Thymus (tissue), 14 donors: ENCODE data around the gene GOLGA6C. TPM values are rescaled to one million over a fixed set of nuclear protein-coding genes. Genes with fewer than 3 reads are reported as not detected.
"Not testable (repeated sequence)": the region's sequence is repeated elsewhere in the genome, so short reads cannot be mapped to it uniquely, and the experiment has no call there.

Experiments
- DNase-seq, 9 donors: peaks; one replicate each; pipeline ENCODE4 v3.0.0-alpha.2; 2013; ENCODE audit warnings: low spot score in 9 of 9, low read depth in 6 of 9, missing footprints in 1 of 9
- H3K27ac ChIP-seq, 2 donors: one replicate each; pipeline ENCODE4 v1.5.1; 2013; ENCODE audit warnings: control low read depth in 1 of 2, low read depth in 1 of 2, low read length in 1 of 2, mild to moderate bottlenecking in 1 of 2, moderate library complexity in 1 of 2
- H3K27me3 ChIP-seq, 2 donors: one replicate each; pipeline ENCODE4 v1.5.1; 2013; ENCODE audit warnings: low read length in 1 of 2; ENCODE audit not compliant: control insufficient read depth in 2 of 2, insufficient read depth in 1 of 2
- H3K36me3 ChIP-seq, 2 donors: one replicate each; pipeline ENCODE4 v1.5.1; 2013; ENCODE audit warnings: low read length in 1 of 2, mild to moderate bottlenecking in 1 of 2, moderate library complexity in 1 of 2; ENCODE audit not compliant: control insufficient read depth in 2 of 2, insufficient read depth in 2 of 2
- H3K4me1 ChIP-seq, 2 donors: one replicate each; pipeline ENCODE4 v1.5.1; 2013; ENCODE audit warnings: low read length in 2 of 2; ENCODE audit not compliant: control insufficient read depth in 2 of 2, insufficient read depth in 2 of 2
- H3K4me3 ChIP-seq, 2 donors: one replicate each; pipeline ENCODE4 v1.5.1; 2013; ENCODE audit warnings: low read length in 2 of 2, control low read depth in 1 of 2, mild to moderate bottlenecking in 1 of 2
- H3K9me3 ChIP-seq, 2 donors: one replicate each; pipeline ENCODE4 v1.5.1; 2013; ENCODE audit warnings: low read length in 1 of 2, mild to moderate bottlenecking in 1 of 2; ENCODE audit not compliant: control insufficient read depth in 2 of 2, insufficient read depth in 1 of 2
- WGBS: extraction: QIAGEN DNeasy Blood & Tissue Kit; methylation state at CpG from one replicate; pipeline ENCODE4 v1.1.7; 2013; 5-methylcytosine and 5-hydroxymethylcytosine counted together
- long read RNA-seq, 10 donors: transcript quantifications; one replicate each; lab custom pipeline, GENCODE V29; 2026
- polyA plus RNA-seq: library from polyadenylated mRNA; stranded (reverse); fragments of 200-250 nt; gene quantifications from one replicate; pipeline ENCODE4 v1.2.3, GENCODE V29; 2013
- total RNA-seq: library from RNA; stranded (reverse); fragments of 120-200 nt; gene quantifications from one replicate; pipeline ENCODE4 v1.2.4, GENCODE V29; 2013
- donor health status: healthy.

Gene GOLGA6C, protein sequence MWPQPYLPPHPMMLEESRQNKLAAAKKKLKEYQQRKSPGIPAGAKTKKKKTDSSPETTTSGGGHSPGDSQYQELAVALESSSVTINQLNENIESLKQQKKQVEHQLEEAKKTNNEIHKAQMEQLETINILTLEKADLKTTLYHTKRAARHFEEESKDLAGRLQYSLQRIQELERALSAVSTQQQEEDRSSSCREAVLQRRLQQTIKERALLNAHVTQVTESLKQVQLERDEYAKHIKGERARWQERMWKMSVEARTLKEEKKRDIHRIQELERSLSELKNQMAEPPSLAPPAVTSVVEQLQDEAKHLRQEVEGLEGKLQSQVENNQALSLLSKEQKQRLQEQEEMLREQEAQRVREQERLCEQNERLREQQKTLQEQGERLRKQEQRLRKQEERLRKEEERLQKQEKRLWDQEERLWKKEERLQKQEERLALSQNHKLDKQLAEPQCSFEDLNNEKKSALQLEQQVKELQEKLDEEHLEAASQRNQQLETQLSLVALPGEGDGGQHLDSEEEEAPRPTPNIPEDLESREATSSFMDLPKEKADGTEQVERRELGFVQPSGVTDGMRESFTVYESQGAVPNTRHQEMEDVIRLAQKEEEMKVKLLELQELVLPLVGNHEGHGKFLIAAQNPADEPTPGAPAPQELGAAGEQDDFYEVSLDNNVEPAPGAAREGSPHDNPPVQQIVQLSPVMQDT
- total RNA-seq, result 0.05 TPM
- 0.05 TPM for polyA plus RNA-seq
- long read RNA-seq, donor 1, result 0 reads
- long read RNA-seq, donor 2, result 0 reads
- long read RNA-seq, donor 3, result 0 reads
- long read RNA-seq, donor 4, result 0 reads
- long read RNA-seq, donor 5, result 0 reads
- long read RNA-seq, donor 6, result 0 reads
- long read RNA-seq, donor 7, result 0 reads
- long read RNA-seq, donor 8, result 0 reads
- long read RNA-seq, donor 9, result 0 reads
- long read RNA-seq, donor 10, result 0 reads

DNA sequence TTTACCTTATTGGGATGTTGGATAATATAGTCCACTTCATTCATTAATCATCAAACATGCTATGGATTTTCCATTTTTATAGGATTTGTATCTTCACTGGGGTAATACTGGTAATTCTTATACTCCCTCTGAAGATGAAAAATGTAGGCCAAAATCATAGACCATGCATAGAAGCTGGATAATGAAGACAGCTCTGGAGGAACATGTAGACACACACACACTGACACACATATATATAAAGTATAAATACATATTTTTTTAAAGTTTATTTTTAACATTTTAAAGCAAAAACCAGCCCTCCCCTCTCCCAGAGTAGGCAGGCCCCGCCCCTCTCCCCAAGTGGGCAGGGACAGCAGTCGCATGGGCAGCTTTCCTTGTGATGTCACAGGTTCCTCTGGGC is at the start of gene GOLGA6C:
Gene GOLGA6C (plus strand): TSS at position 301 of the 400 bp plus-strand sequence. CDS start 265 bp downstream, outside the sequence.
- not testable (repeated sequence) for H3K4me1 ChIP-seq, H3K9me3 ChIP-seq, H3K4me3 ChIP-seq, H3K27me3 ChIP-seq, H3K36me3 ChIP-seq, H3K27ac ChIP-seq, DNase-seq
- WGBS, result no CpG with 5 or more reads among the region's 2 CpGs

DNA sequence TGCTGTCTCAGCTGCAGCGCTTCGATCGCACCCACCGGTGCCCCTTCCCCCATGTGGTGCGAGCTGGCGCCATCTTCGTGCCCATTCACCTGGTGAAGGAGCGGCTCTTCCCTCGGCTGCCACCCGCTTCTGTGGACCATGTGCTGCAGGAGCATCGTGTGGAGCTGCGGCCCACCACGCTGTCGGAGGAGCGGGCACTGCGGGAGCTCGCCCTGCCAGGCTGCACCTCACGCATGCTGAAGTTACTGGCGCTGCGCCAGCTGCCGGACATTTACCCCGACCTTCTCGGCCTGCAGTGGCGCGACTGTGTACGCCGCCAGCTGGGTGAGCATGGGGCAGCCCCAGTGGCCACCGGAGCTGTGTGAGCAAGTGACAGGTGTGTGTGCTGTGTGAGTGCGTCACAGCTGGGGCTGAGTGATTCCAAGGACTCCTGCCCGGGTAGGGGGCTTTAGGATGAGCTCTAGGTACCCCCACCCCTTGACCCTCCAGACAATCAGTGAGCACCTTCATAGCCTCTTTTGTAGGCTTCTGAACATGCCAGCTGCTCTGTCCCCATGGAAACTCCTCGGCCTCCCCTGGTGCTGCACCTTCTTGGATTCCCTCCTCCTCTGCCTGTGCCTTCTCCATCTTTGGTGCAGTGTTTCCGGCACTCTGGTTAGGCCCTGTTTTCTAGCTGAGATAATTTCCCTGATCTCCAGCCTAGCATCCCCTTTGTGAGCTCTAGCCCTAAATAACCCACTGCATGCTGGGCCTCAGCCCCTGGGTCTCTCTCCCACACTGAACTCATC is 49.4 kb upstream of the GOLGA6C start:
- no peak overlapping the region for H3K4me3 ChIP-seq
- DNase-seq, result no peak
- H3K27ac ChIP-seq, result no peak overlapping the region
- H3K36me3 ChIP-seq, result peaks cover 67 to 77% of the 10 kb centered on the region in 2 donors
- H3K9me3 ChIP-seq, result peaks cover 0 to 3% of the 10 kb centered on the region in 2 donors
- WGBS, result 96% methylated on average over 32 of the region's 32 CpGs
- H3K4me1 ChIP-seq, result peaks cover 7 to 21% of the 10 kb centered on the region in 2 donors
- no peaks in the 10 kb centered on the region for H3K27me3 ChIP-seq

DNA sequence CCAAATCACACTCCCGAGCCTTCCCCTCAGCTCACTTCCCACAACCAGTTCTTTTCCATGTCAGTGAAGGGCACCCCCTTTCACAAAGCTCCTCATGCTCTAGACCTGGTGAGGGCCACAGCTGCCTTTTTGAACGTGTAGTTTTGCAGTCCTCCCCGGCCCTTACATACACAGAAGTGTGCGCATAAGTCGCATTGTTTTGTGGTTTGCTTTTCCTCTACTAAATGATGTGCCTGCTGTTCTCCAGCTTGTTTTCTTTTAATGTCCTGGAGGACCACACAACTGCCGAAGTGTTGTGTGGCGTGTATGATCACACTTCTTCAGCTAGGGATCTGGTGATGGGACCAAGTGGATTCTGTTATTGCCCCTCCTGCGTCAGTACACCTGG is 48.9 kb upstream of the GOLGA6C start:
- peaks cover 4 to 15% of the 10 kb centered on the region in 2 donors for H3K4me1 ChIP-seq
- WGBS, result 46% methylated on average over 8 of the region's 8 CpGs

DNA sequence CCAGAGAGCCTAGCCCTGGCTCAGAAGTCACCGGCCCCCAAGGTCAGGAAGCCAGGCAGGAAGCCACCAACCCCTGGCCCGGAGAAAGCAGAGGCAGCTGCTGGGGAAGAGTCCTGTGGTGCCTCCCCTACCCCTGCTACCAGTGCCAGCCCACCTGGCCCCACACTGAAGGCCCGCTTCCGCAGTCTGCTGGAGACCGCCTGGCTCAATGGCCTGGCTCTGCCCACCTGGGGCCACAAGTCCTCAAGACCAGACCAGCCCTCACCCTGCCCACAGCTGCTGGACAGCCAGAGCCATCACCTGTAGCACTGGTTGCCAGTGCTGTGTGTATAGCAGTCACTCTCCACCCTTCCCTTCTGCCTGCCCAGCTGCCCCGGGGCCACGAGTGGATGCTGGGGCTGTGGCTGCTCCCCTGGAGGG is 47.3 kb upstream of the GOLGA6C start:
- H3K27ac ChIP-seq, result no peak overlapping the region
- H3K4me1 ChIP-seq, result peaks cover 0 to 10% of the 10 kb centered on the region in 2 donors
- H3K27me3 ChIP-seq, result no peaks in the 10 kb centered on the region
- H3K9me3 ChIP-seq, result peaks cover 0 to 3% of the 10 kb centered on the region in 2 donors
- H3K36me3 ChIP-seq, result peaks cover 66 to 77% of the 10 kb centered on the region in 2 donors
- 46% methylated on average over 7 of the region's 7 CpGs for WGBS
- H3K4me3 ChIP-seq, result no peak overlapping the region
- DNase-seq, result no peak

More for the DNA sequence above, 48.9 kb upstream of the GOLGA6C start:
- Histone ChIP-seq H3K27me3 (no peaks in the 10 kb centered on the region), H3K36me3 (peaks cover 67 to 79% of the 10 kb centered on the region in 2 donors), H3K27ac (no peak overlapping the region), H3K9me3 (peaks cover 0 to 3% of the 10 kb centered on the region in 2 donors), H3K4me3 (no peak overlapping the region)
- DNase-seq, result no peak

DNA sequence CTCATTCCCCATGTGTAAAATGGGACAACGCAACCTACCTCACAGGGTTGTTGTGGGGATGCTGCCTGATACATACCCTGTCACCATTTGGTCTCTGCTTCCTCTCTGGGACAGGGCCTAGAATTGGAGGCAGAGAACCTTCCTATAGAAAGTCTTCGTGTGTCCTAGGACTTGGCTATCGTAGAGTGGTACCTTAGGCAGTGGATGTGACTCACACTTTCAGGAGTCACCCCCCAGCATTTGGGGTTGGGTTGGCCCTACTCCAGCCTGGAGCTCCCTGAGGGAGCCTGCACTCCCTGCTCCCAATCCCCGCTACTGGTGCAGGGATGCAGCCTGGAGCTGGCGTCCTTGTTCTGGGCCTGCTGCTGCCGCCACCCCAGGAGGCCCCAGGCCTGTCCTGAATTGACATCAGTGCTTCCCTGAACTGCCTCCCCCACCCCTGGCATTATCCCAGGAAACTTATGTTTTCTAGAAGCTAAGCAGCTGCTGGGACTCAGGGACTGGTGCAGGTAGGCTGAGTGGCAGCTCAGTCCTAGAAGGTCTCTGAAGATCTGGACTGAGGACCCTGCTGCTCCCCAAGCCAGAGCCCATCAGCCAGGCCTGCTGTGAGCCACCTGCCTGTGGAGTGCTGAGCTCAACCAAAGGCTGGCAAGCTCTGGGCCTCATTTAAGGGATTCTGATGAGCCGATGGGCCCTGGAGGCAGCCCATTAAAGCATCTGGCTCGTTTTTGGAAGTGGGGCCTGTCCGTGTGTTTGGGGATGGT is 46.5 kb upstream of the GOLGA6C start:
- 94% methylated on average over 9 of the region's 9 CpGs for WGBS
- no peak for DNase-seq
- no peak overlapping the region for H3K27ac ChIP-seq
- H3K4me1 ChIP-seq, result peaks cover 0 to 10% of the 10 kb centered on the region in 2 donors
- peaks cover 0 to 3% of the 10 kb centered on the region in 2 donors for H3K9me3 ChIP-seq
- H3K36me3 ChIP-seq, result peaks cover 58 to 69% of the 10 kb centered on the region in 2 donors
- H3K4me3 ChIP-seq, result no peak overlapping the region
- H3K27me3 ChIP-seq, result no peaks in the 10 kb centered on the region

DNA sequence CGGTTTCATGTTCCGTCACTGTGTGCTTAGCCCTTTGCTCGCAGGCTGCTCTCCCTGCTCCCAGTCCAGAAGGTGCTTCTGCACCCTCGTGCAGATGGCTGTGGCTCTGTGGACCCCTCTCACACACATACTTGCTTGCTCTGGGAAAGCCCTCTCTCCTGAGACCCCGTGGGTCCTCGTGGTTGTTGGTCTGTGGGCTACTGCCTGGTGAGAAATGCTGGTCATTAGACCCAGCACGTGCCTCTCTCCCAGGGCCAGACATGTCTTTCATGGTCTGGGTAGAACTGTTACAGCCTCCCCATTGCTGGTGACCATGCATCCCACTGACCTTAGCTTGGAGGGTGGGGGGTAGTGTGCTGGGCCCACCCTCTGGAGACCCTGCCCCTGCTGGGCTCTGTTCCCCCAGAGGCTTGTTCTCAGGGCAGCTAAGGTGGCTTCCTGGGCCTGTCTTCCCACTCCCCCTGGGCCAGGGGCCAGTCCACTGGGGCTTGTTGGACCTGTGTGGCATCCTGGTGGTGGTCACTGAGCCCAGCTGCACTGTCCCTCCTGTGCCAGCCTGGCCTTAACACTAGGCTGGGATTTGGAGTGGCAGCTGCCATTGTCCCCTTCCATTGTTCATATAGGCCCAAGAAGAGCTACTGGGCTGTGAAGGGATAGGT is 45.8 kb upstream of the GOLGA6C start:
- Histone ChIP-seq H3K9me3 (peaks cover 0 to 3% of the 10 kb centered on the region in 2 donors), H3K27me3 (no peaks in the 10 kb centered on the region), H3K4me3 (no peak overlapping the region), H3K36me3 (peaks cover 50 to 63% of the 10 kb centered on the region in 2 donors), H3K27ac (no peak overlapping the region), H3K4me1 (peaks cover 0 to 10% of the 10 kb centered on the region in 2 donors)
- WGBS, result 96% methylated on average over 7 of the region's 7 CpGs
- no peak for DNase-seq

DNA sequence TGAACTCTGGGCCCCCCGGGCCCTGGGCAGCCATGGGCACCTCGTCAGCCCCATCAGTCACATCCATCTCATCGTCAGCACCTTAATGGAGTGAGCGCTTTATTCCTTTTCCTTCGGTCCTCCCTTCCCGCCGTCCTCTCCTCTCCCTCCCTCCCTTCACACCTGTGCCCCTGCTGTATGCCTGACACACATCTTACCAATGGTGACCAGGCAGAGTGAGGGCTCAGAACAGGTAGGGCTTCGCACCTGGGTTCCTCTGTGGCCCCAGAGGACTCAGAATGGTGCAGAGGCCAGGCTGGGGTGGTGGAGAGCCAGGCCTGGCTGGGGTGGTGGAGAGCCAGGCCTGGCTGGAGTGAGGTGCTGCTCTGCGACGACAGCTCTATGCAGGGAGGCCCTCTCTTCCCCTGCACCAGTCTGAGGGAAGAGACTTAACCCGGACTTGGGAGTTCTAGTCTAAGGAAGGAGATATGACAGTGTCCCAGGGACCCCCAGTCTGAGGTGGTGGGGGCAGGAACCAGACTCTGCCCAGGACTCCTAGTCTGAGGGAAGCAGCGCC is 44.8 kb upstream of the GOLGA6C start:
- WGBS, result 98% methylated on average over 12 of the region's 12 CpGs
- H3K36me3 ChIP-seq, result peaks cover 41 to 55% of the 10 kb centered on the region in 2 donors
- no peak overlapping the region for H3K27ac ChIP-seq
- no peak for DNase-seq
- no peaks in the 10 kb centered on the region for H3K27me3 ChIP-seq
- no peak overlapping the region for H3K4me3 ChIP-seq
- H3K4me1 ChIP-seq, result peaks cover 0 to 10% of the 10 kb centered on the region in 2 donors
- H3K9me3 ChIP-seq, result peaks cover 0 to 3% of the 10 kb centered on the region in 2 donors
